Activated gamma-delta T cell treated with anti-CD3 and anti-CD28 coated beads, Interleukin-2, amount 50 U/mL, for 16 hours (primary cell): ENCODE data around the gene USP32.
"Not testable (repeated sequence)": the region's sequence is repeated elsewhere in the genome, so short reads cannot be mapped to it uniquely, and the experiment has no call there.

ENCODE experiments used
- DNase-seq: peaks from one replicate; pipeline ENCODE4 v3.0.0-alpha.2; 2020; ENCODE audit warnings: low read depth

The USP32 gene, protein sequence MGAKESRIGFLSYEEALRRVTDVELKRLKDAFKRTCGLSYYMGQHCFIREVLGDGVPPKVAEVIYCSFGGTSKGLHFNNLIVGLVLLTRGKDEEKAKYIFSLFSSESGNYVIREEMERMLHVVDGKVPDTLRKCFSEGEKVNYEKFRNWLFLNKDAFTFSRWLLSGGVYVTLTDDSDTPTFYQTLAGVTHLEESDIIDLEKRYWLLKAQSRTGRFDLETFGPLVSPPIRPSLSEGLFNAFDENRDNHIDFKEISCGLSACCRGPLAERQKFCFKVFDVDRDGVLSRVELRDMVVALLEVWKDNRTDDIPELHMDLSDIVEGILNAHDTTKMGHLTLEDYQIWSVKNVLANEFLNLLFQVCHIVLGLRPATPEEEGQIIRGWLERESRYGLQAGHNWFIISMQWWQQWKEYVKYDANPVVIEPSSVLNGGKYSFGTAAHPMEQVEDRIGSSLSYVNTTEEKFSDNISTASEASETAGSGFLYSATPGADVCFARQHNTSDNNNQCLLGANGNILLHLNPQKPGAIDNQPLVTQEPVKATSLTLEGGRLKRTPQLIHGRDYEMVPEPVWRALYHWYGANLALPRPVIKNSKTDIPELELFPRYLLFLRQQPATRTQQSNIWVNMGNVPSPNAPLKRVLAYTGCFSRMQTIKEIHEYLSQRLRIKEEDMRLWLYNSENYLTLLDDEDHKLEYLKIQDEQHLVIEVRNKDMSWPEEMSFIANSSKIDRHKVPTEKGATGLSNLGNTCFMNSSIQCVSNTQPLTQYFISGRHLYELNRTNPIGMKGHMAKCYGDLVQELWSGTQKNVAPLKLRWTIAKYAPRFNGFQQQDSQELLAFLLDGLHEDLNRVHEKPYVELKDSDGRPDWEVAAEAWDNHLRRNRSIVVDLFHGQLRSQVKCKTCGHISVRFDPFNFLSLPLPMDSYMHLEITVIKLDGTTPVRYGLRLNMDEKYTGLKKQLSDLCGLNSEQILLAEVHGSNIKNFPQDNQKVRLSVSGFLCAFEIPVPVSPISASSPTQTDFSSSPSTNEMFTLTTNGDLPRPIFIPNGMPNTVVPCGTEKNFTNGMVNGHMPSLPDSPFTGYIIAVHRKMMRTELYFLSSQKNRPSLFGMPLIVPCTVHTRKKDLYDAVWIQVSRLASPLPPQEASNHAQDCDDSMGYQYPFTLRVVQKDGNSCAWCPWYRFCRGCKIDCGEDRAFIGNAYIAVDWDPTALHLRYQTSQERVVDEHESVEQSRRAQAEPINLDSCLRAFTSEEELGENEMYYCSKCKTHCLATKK (N-terminal part only)

DNA sequence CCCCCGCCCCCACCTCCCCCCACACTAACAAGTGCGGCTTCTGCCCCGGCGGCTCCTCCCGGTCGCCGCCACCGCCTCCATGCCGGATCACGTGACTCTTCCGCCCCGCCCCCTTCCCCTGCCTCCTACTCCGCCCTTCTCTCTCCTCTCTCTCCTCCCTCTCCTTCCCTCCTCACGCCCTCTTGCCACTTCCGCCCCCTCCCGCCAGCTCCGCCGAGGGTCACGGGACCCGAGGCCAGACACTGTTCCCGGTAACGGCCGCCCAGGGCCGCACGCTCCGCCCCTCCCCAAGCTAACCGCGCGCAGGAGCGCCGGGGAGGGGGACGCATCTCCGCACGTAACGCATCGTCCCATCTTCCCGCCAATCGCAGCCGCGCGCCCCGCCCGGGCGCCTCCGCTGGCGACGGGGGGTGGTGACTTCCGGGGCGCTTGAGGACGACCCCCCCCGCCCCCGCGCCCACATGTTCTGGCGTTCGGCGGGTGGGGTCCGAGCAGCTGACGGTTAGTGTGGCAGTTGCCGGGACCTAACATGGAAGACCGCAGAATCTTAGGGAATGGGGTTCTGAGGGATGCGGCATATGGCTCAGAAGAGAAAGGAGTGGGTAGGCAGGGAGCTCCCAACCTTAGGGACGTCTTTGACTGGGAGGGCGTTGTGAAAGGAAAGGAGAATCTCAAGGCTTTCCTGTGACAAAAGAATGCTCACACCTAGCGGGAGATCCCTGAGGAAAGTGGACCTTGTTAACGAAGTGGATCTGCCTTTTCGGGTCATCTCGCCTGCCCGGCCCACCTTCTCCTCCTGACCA, at the start of gene USP32:
USP32 (minus strand) TSS at position 92 of the 803 bp plus-strand sequence. CDS start 194 bp downstream, outside the sequence.
- peak; percentile 95 for DNase-seq

DNA sequence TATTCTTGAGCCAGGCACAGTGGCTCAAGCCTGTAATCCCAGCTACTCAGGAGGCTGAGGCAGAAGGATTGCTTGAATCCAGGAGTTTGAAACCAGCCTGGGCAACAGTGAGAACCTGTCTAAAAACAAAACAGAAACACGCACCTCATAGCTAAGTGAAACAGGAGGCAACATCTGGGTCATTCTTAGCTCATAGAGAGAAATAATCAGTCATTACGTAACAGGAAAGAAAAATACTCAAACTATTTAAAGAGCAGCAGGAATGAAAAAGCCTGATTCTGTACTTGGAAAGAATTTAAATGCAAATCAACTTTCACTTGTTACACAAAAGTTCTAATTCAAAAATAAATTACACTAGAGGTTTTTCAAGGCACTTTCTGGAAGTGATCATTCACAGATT, 47.6 kb upstream of the USP32 start:
- no peak for DNase-seq

DNA sequence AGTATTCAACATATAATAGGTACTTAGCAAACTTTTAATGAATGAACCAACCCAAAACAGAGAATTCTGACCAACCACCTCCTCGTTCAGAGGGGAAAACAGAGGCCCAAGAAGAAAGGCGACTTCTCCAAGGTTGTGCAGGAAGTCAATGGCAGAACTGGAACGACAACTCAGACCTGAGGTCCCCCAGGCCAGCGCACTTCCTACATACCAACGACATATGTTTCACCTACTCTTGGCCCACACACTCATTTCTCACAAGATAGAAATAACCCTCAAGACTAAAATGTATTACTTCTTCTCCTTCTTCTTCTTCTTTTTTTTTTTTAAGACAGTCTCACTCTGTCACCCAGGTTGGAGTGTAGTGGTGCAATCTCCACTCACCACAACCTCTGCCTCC, 44.7 kb upstream of the USP32 start:
- no peak for DNase-seq

DNA sequence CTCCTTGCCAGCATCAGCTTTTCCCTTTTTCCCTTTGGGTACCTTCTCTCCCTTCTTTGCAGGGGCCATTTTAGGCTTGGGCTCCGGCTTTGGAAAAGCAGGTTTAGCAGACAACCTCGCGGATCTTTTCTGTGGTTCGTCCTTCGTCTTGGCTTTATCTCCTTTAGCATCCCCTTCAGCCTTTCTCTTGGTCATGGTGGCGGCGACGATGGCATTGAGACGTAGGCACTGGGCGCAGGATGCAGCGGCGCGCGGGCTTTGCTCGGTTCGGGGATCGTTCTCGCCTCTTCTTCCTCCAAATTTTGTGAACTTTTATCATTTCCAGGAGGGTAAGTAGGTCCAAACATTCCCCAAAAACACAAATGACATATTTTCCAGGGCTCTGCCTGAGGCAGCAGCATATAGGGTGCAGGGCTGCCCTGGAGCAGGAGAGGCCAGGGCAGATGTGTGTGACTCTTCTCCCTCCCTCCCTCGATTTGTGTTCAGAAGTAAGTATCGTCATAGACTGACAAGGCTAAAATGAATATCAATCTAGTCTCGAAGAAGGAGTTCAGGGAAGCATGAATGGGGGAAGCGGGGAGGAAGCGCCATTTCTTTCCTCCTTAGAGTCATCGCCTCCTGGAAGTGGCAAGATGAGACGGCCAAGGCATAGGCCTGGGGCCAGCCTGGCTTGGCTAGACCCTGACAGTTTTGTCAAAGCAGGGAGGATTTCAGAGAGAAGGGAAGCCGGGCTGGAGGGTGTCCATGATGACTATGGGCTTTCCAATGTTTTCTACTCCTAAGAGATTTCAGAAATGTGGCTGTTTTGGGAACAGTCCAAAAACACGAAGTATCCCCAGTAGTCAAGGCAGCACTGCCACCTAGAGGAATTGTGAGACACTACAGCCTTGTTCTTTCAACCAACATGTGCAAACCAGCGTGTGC, 43.6 kb upstream of the USP32 start:
- DNase-seq: peak; percentile 17

DNA sequence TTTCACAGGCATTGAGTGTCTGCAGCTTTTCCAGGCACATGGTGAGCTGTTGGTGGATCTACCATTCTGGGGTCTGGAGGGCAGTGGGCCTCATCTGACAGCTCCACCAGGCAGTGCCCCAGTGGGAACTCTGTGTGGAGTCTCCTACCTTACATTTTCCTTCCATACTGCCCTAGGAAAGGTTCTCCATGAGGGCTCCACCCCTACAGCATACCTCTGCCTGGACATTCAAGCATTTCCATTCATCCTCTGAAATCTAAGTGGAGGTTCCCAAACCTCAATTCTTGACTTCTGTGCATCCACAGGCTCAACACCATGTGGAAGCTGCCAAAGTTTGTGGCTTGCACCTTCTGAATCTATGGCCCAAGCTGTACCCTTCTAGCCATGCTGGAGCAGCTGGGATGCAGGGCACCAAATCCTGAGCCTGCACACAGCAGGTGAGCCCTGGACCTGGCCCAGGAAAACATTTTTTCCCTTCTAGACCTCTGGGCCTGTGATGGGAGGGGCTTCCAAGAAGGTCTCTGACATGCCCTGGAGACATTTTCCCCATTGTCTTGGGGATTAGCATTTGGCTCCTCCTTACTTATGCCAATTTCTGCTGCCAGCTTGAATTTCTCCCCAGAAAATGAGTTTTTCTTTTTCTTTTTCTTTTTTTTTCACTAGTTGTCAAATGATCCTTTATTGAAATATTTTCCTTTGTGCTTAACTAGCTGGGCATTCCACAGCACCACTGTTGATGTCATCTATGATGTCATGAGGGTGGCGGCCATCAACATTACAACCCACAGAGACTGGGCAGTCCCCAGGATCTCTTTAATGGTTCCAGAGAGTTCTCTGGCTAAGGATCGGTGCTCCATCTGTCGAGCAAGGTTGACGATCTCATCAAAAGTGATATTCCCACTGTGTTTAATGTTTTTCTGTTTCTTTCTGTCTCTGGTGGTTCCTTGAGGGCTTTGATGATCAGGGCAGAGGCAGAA, 41.4 kb upstream of the USP32 start:
- not testable (repeated sequence) for DNase-seq

DNA sequence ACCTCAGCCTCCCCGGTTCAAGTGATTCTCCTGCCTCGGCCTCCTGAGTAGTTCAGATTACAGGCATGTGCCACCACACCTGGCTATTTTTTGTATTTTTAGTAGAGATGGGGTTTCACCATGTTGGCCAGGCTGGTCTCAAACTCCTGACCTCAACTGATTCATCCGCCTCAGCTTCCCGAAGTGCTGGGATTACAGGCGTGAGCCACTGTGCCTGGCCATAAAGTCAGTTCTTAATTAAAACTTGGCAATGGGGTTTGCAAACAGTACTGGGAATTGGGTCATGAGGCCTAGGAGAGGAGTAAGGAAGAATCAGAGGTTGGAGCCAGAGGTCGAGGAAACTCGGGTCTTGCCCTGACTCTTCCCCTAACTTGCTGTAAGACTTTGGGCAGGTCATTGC, 38.6 kb upstream of the USP32 start:
- not testable (repeated sequence) for DNase-seq

DNA sequence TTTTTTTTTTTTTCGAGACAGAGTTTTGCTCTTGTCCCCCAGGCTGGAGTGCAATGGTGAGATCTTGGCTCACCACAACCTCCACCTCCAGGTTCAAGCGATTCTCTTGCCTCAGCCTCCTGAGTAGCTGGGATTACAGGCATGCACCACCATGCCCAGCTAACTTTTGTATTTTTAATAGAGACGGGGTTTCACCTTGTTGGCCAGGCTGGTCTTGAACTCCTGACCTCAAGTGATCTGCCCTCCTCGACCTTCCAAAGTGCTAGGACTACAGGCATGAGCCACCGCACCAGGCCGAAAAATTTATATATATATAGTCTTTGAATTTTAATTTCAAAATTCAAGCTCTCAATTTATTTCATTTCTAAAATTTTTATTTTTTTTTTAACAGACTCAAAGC, 36.6 kb upstream of the USP32 start:
- DNase-seq: not testable (repeated sequence)

DNA sequence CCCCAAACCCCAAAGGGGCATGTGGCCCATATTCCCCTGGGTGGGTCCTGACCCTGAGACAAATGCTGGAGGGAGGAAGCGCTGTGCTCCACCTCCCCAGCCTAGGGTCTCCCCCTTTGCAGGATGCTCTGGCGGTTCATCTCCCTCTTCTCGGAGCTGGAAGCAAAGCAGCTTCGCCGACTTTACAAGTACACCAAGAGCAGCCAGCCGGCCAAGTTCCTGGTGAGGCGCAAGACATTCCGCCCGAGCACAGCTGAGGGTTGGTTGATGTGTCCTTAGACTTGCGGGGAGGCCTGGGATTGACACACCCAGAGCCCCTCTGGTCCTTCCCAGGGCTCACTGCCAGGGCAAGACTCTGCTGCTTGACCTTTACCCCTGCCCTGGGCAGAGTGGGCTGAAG, 34.7 kb upstream of the USP32 start:
- no peak for DNase-seq

DNA sequence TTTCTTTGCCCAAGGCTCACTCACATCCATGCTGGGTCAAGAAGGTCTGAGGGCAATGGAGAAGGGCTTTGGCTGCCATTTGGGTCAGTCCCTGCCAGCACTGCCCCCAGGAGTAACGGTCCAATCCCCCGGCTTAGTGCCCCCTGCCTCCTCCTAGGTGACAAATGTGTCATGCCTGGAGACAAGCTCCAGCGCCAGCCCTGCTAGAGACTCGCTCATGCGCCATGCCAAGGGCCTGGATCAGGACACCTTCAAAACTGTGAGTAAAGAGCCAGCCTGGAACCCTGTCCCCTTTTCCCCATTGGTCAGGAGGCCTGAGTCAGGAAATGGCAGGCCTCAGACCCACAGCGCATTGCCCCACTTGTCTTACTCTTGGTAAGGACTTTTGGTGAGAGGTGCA, 33.7 kb upstream of the USP32 start:
- DNase-seq: no peak

DNA sequence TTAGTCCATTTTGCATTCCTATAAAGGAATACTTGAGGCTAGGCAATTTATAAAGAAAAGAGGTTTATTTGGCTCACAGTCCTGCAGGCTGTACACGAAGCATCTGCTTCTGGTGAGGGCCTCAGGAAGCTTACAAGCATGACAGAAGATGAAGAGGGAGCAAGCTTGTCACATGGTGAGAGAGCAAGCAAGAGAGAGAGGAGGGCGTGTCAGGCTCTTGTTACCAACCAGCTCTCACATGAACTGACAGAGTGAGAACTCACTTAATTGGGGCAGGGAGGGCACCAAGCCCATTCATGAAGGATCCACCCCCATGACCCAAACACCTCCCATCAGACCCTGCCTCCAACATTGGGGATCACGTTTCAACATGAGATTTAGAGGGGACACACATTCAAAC, 31.9 kb upstream of the USP32 start:
- DNase-seq: no peak

DNA sequence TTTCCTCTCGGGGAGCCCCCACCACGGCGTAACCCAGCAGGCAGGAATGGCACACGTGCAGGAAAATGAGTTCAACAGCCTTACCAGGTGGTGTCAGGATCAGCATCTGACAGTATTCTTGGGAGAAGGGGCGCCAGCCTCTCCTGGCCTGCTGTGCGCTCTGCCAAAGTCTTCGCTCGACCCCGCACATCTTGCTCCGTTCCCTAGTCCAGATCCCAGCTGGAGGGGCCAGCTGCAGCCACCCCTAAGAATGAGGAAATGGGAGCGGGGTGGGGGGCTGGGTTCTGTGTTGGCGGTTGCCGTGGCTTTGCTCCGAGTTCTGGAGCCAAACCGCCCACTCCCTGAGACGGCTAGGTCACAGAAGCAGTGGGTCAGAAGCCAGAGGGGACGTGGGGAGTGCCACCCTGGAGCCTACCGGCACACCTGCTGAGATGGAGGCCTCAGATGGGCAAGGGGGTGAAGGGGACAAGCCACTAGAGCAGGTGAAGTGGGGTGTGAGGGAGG, 30.3 kb upstream of the USP32 start, which contains the start of gene CHCT1:
CHCT1 (plus strand) TSS at position 328 of the 504 bp plus-strand sequence; CDS start at position 432, 104 bp downstream.
- no peak for DNase-seq

DNA sequence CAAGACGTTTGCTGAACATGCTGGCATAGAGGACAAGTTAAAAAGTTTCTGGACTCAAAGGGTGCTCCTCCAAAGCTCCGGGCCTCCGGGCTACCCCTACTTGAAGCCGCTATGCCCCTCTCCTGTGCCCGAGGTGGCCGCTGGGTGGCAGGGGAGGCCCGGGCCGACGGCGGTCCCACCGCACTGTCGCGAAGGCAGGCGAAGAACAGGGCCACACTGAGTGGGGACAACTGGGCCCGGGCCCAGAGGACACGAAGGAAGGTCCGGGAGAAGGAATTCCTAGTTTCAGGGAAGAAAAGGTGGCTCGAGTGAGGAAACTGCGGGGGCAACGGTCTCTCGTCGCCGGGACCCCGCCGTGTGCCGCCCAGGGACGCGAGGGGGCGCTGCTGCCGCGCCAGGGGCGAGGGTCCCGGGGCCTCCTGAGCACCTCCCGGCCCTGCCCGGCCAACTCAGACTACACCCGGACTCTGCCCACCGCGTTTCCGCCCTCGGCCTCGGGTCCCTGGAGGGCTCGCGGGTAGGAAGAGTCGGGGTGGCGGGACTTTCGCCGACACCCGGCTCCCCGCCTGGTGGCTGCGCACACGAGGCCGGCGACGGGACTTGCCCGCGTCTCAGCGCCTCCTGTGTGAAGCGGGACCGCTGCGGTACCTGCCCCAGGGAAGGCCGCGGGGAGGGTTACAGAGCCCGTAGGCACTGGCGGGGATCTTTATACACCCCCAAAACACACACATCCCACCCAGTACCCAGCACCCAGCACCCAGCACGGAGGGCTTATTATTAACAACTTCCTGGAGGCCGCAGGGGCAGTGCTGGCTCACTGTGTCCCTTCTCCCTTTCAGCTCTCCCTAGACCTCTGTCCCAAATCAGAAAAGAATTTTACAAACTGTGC, 29.6 kb upstream of the USP32 start:
- DNase-seq: peak; percentile 65

DNA sequence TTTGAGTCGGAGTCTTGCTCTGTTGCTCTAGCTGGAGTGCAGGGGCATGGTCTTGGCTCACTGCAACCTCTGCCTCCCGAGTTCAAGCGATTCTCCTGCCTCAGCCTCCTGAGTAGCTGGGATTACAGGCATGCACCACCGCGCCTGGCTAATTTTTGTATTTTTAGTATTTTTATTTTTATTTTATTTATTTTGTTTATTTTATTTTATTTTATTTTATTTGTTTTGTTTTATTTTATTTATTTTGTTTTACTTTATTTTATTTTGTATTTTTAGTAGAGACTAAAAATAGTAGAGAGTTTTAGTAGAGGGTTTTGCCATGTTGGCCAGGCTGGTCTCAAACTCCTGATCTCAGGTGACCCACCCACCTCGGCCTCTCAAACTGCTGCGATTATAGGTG, 27.9 kb upstream of the USP32 start:
- DNase-seq: not testable (repeated sequence)

DNA sequence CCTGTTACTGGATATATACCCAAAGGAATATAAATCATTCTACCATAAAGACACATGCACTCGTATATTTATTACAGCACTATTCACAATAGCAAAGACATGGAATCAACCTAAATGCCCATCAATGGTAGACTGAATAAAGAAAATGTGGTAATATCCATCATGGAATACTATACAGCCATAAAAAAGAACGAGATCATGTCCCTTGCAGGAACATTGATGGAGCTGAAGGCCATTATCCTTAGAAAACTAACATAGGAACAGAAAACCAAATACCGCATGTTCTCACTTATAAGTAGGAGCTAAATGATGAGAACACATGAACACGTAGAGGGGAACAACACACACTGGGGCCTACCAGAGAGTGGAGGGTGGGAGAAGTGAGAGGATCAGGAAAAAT, 27.1 kb upstream of the USP32 start:
- DNase-seq: not testable (repeated sequence)

DNA sequence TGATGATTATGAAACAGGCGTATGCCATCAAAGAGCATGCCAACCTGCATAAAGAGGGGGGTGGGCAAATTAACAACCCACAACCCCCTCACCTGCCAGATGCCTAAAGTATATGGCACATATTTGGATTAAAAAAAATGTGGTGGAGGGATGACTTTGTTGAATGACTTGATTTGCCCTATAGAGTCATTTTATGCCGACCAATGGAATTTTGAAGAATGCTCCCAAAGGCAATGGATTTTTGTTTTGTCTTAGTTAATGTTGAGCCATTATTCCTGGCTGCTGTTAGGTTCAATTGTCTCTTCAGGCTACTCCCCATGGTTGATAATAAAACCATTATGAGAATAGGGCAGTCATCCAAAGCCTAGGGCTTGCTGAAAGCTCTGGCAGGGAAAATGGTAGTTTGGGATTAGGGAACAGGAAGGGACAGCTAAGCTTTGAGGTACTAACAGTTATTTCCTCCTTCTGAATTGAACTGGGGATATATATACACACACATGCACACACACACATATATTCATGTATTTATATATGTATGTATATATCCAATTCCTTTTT, 24.5 kb upstream of the USP32 start:
- no peak for DNase-seq

DNA sequence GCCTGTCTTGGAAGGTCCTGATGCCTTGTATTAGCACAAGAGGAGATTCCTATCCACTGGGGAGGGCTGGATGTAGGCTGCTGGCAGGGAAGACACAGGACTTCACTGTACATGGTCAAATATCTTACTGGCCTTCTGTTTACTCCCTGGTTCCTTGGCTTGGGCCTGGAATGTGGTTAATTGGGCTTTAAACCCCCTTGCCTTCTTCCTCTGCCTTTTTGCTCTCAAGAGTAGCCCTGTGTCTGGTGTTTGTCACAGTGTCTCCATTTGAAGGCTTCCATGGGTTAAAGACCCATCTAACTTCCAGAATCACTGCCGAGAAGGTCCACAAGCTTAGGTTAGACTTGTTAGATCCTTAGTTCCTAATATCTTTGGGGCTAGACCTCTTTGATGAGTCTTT, 23.2 kb upstream of the USP32 start:
- DNase-seq: no peak

DNA sequence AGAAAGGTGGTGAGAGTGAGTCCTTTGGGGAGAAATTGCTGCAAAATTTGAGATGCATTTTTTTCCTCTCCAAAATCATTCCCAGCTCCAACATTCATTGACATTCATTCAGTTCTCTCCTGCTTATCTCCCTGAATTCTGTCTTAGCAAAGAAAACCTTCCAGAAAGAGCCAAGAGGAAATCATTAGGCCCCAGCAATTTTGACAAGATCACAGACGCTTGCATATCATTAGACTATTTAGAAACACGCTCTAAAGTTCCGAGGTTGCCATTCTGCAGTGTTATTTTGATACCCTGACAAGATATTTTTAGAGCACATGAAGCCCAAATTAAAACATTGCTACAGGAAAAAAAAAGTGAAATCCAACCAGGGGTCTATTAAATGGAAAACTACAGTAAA, 20.8 kb upstream of the USP32 start:
- no peak for DNase-seq
